ENCODE results near the gene TMEM187. TPM values are rescaled to one million over a fixed set of nuclear protein-coding genes. Genes with fewer than 3 reads are reported as not detected.

TMEM187 gene
- total RNA-seq, 4 donors from 2014 or later, result 2.0 to 10.0 (median 6.1) TPM

- TF ChIP-seq CTCF (IDR thresholded peaks at IDR 0.05; ENCODE audit: low read depth), result no peak
Measured at GRCh38 chrX:154027986-154028385, 55.4 kb downstream of the TMEM187 start.

DNA sequence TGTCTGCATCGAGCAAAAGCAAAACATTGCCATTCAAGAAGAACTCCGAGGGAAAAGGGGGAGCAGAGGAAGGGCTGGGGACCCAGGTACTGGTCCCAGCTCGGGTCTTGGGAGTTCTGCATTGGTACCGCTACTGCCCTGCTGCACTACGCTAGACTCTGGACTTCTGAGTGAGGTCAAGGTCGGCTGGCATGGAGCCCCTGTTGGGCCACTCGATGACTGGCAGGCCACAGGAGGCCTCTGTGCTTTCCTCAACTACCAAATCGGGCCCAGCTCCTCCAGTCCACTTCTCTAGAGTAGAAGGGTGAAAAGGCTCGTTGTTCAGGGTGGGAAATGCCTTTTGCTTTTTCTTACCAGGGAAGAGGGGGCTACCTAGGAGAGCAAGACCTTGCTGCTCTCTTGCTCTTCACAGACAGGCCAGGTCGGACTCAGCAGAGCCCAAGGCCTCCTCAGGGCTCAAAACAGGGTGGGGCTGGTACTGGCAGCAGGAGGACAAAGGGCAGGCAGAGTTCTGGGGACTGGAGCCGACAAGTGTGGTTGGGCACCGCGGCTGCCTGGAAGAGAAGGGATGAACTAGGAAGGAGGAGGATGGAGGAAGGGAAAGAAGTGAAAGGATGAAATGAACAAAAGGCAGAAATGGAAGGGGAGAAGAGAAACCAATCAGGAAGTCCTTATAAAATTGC lies 56.1 kb downstream of the TMEM187 start:
- TF ChIP-seq CTCF (IDR thresholded peaks at IDR 0.05; ENCODE audit: low read depth), result no peak

- no peak for TF ChIP-seq CTCF (IDR thresholded peaks at IDR 0.05; ENCODE audit: low read depth)
Measured at GRCh38 chrX:154029439-154029838, 56.9 kb downstream of the TMEM187 start.

- no peak for TF ChIP-seq CTCF (IDR thresholded peaks at IDR 0.05; ENCODE audit: low read depth)
Measured at GRCh38 chrX:154030266-154030665, 57.7 kb downstream of the TMEM187 start.

DNA sequence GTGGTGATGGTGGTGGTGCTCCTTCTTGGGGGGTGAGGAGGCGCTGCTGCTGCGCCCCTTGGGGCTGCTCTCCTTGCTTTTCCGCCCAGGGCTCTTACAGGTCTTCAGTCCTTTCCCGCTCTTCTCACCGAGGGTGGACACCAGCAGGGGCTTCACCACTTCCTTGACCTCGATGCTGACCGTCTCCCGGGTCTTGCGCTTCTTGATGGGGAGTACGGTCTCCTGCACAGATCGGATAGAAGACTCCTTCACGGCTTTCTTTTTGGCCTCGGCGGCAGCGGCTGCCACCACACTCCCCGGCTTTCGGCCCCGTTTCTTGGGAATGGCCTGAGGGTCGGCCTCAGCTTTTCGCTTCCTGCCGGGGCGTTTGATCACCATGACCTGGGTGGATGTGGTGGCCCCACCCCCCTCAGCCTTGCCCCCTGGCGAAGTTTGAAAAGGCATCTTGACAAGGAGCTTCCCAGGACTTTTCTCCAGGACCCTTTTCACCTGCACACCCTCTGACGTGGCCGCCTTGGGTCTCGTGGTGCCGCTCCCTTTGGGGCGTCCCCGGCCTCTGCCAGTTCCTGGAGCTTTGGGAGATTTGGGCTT lies 58.3 kb downstream of the TMEM187 start:
- no peak for TF ChIP-seq CTCF (IDR thresholded peaks at IDR 0.05; ENCODE audit: low read depth)

DNA sequence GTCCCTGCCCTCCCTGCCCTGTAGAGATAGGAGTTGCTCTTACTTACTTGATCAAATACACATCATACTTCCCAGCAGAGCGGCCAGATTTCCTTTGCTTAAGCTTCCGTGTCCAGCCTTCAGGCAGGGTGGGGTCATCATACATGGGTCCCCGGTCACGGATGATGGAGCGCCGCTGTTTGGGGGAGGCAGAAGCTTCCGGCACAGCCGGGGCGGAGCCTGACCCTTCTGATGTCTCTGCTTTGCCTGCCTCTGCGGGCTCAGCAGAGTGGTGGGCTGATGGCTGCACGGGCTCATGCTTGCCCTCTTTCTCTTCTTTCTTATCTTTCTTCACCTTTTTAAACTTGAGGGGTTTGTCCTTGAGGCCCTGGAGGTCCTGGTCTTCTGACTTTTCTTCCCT lies 59.6 kb downstream of the TMEM187 start:
- TF ChIP-seq CTCF (IDR thresholded peaks at IDR 0.05; ENCODE audit: low read depth), result no peak

DNA sequence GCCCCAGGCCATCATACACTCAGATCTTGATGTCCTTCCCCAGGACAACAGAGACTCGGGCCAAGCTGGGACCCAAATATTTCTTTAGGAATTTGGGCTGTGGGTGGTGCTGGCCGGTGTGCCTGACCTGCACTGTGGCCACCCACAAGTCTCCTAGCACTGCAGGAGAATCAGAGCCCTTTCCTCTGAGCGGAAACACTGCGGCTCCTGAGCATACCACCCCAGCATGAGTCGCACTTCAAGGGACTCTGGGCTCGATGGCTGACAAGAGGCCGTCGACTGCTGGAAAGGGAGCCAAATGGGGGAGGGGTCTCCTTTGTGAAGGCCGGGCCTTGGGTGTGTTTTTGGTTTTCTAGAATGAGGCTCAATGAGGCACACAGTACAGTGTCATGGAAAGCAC lies 60.1 kb downstream of the TMEM187 start:
- no peak for TF ChIP-seq CTCF (IDR thresholded peaks at IDR 0.05; ENCODE audit: low read depth)

Small RNAs within 50 kb of the gene (small RNA-seq; reads per million reads assigned to genes)
- gene MIR3202-1, result not detected

Other genes starting within 250 kb of the TMEM187 start
- gene BCAP31, start 248.4 kb upstream of the TMEM187 start, total RNA-seq, result 100 to 1,000 TPM; 214 to 334 (median 269) TPM
- gene ABCD1, start 247.9 kb upstream of the TMEM187 start, total RNA-seq, result 10 to 100 TPM; 12.4 to 83.8 (median 28.1) TPM
- gene PLXNB3, start 208.5 kb upstream of the TMEM187 start, total RNA-seq, result 10 to 100 TPM in 3 of 4 donors, 1 to 10 TPM in 1; 8.8 to 47.3 (median 24.5) TPM
- 1 to 10 TPM in 3 of 4 donors, under 1 TPM in 1; 0.49 to 2.1 (median 1.5) TPM for gene SRPK3, start 191.7 kb upstream of the TMEM187 start, total RNA-seq
- 10 to 100 TPM; 40.9 to 70.0 (median 69.5) TPM for gene IDH3G, start 178.4 kb upstream of the TMEM187 start, total RNA-seq
- gene SSR4, start 178.1 kb upstream of the TMEM187 start, total RNA-seq, result 100 to 1,000 TPM in 3 of 4 donors, 10 to 100 TPM in 1; 75.4 to 172 (median 140) TPM
- 1 to 10 TPM in 1 of 4 donors, under 1 TPM in 3; 0.65 to 1.3 (median 0.80) TPM for gene PDZD4, start 142.2 kb upstream of the TMEM187 start, total RNA-seq
- gene L1CAM, start 86.6 kb upstream of the TMEM187 start, total RNA-seq, result 1 to 10 TPM in 2 of 4 donors, under 1 TPM in 2; 0.68 to 1.5 (median 0.95) TPM
- gene AVPR2, start 68.1 kb upstream of the TMEM187 start, total RNA-seq, result 10 to 100 TPM in 1 of 4 donors, 1 to 10 TPM in 3; 3.4 to 13.9 (median 5.7) TPM
- gene ARHGAP4, start 46.5 kb upstream of the TMEM187 start, total RNA-seq, result 10 to 100 TPM in 3 of 4 donors, 1 to 10 TPM in 1; 8.5 to 37.4 (median 28.2) TPM
- gene NAA10, start 37.7 kb upstream of the TMEM187 start, total RNA-seq, result 10 to 100 TPM; 69.4 to 87.8 (median 76.5) TPM
- 10 to 100 TPM; 14.0 to 43.4 (median 29.5) TPM for gene RENBP, start 28.1 kb upstream of the TMEM187 start, total RNA-seq
- gene HCFC1, start 936 bp upstream of the TMEM187 start, total RNA-seq, result 10 to 100 TPM; 17.7 to 33.9 (median 21.2) TPM
- 10 to 100 TPM; 42.7 to 74.4 (median 47.3) TPM for gene IRAK1, start 47.1 kb downstream of the TMEM187 start, total RNA-seq
- 10 to 100 TPM; 36.8 to 71.2 (median 47.1) TPM for gene MECP2, start 125.0 kb downstream of the TMEM187 start, total RNA-seq
- not detected for gene OPN1LW, start 171.5 kb downstream of the TMEM187 start, total RNA-seq
- gene OPN1MW, start 209.8 kb downstream of the TMEM187 start, total RNA-seq, result not detected
- gene OPN1MW2, start 247.0 kb downstream of the TMEM187 start, total RNA-seq, result not detected